Naive thymus-derived CD4-positive, alpha-beta T cell (primary cell): Measurements from ENCODE around the gene NOTCH4. TPM values are rescaled to one million over a fixed set of nuclear protein-coding genes. Genes with fewer than 3 reads are reported as not detected.
"Not testable (repeated sequence)": the region's sequence is repeated elsewhere in the genome, so short reads cannot be mapped to it uniquely, and the experiment has no call there.

Experiments used
- ATAC-seq: fragments of 150-1000 bp; cut with Tn5 transposase; 2 replicates; pipeline ENCODE4 v1.10.0; 2021; ENCODE audit warnings: mild to moderate bottlenecking, moderate library complexity
- CTCF ChIA-PET: fragments of 350-600 bp; sonication (Branson Sonifier 250); formaldehyde crosslinking; loops from one replicate; lab custom pipeline; 2021; ENCODE audit warnings: antibody characterized with exemption; lab: Charles Lee
- POLR2A ChIA-PET: fragments of 350-600 bp; sonication (Branson Sonifier 250); formaldehyde crosslinking; loops from one replicate; lab custom pipeline; 2021; ENCODE audit warnings: antibody characterized with exemption, inconsistent platforms; lab: Charles Lee
- DNase-seq, 9 donors: peaks; one replicate each; pipeline versions ENCODE4 v3.0.0 to v3.0.0-alpha.2; 2020 to 2022; ENCODE audit warnings: mixed read lengths in 1 of 9
- H3K27ac ChIP-seq: one replicate; pipeline ENCODE4 v1.7.0; 2013; ENCODE audit warnings: mild to moderate bottlenecking, low read depth, low read length, moderate library complexity
- H3K27me3 ChIP-seq, 2 donors: one replicate each; pipeline ENCODE4 v1.7.0; 2013; ENCODE audit warnings: low read length in 2 of 2, mild to moderate bottlenecking in 2 of 2, moderate library complexity in 2 of 2; ENCODE audit not compliant: control insufficient read depth in 2 of 2, insufficient read depth in 2 of 2
- H3K36me3 ChIP-seq, 3 experiments: 1 replicate in 2 of 3; 2 replicates in 1 of 3; pipeline ENCODE4 v1.7.0; 2013; ENCODE audit warnings: low read length in 3 of 3, mild to moderate bottlenecking in 3 of 3, moderate library complexity in 1 of 3; ENCODE audit not compliant: insufficient read depth in 3 of 3, control insufficient read depth in 2 of 3
- H3K4me1 ChIP-seq, 2 donors: one replicate each; pipeline ENCODE4 v1.7.0; 2013; ENCODE audit warnings: low read length in 2 of 2, mild to moderate bottlenecking in 2 of 2, moderate library complexity in 1 of 2; ENCODE audit not compliant: control insufficient read depth in 2 of 2, insufficient read depth in 2 of 2
- H3K4me3 ChIP-seq: 2 replicates; pipeline ENCODE4 v1.7.0; 2013; ENCODE audit warnings: mild to moderate bottlenecking, low read length
- H3K9me3 ChIP-seq, 3 experiments: 1 replicate in 2 of 3; 2 replicates in 1 of 3; pipeline ENCODE4 v1.7.0; 2013; ENCODE audit warnings: low read length in 3 of 3; ENCODE audit not compliant: control insufficient read depth in 2 of 3
- H3K27ac Mint-ChIP-seq, 9 donors: one replicate each; pipeline ENCODE4 v1.8.0; 2020 to 2022; ENCODE audit warnings: mixed read lengths in 9 of 9, mild to moderate bottlenecking in 8 of 9, moderate library complexity in 5 of 9, inconsistent platforms in 2 of 9
- H3K27me3 Mint-ChIP-seq, 5 donors: one replicate each; pipeline ENCODE4 v1.8.0; 2021 to 2022; ENCODE audit warnings: mixed read lengths in 5 of 5, mild to moderate bottlenecking in 1 of 5
- H3K36me3 Mint-ChIP-seq, 5 donors: one replicate each; pipeline ENCODE4 v1.8.0; 2020 to 2022; ENCODE audit warnings: mixed read lengths in 5 of 5, mild to moderate bottlenecking in 3 of 5, inconsistent platforms in 1 of 5
- H3K4me1 Mint-ChIP-seq, 7 donors: one replicate each; pipeline ENCODE4 v1.8.0; 2020 to 2022; ENCODE audit warnings: mixed read lengths in 7 of 7, mild to moderate bottlenecking in 3 of 7, inconsistent platforms in 1 of 7
- H3K4me3 Mint-ChIP-seq, 10 donors: one replicate each; pipeline ENCODE4 v1.8.0; 2020 to 2022; ENCODE audit warnings: mild to moderate bottlenecking in 10 of 10, mixed read lengths in 10 of 10, moderate library complexity in 6 of 10, inconsistent platforms in 2 of 10
- H3K9me3 Mint-ChIP-seq, 11 donors: one replicate each; pipeline ENCODE4 v1.8.0; 2020 to 2022; ENCODE audit warnings: mixed read lengths in 11 of 11, mild to moderate bottlenecking in 4 of 11, inconsistent platforms in 1 of 11, moderate library complexity in 1 of 11
- intact Hi-C, 2 donors: fragments of 100-400 bp; cut with micrococcal nuclease; formaldehyde crosslinking; loops; one replicate each; pipeline ENCODE4 v1.15.1; 2023
- polyA plus RNA-seq, 2 donors: library from polyadenylated mRNA; unstranded; fragments of 300-500 nt; fragmentation: Illumina TruSeq; gene quantifications; one replicate each; pipeline ENCODE4 v1.2.3, GENCODE V29; 2021
- total RNA-seq, 6 experiments: library from RNA in 5 of 6; stranded (reverse) in 5 of 6; gene quantifications; 1 replicate in 5 of 6; 2 replicates in 1 of 6; pipeline ENCODE4 v1.2.3 and lab custom pipeline; 2021 to 2026

The NOTCH4 gene
- total and polyA plus RNA-seq, 7 experiments from 2014 or later, result 0.27 to 4.7 (median 0.59) TPM

DNA sequence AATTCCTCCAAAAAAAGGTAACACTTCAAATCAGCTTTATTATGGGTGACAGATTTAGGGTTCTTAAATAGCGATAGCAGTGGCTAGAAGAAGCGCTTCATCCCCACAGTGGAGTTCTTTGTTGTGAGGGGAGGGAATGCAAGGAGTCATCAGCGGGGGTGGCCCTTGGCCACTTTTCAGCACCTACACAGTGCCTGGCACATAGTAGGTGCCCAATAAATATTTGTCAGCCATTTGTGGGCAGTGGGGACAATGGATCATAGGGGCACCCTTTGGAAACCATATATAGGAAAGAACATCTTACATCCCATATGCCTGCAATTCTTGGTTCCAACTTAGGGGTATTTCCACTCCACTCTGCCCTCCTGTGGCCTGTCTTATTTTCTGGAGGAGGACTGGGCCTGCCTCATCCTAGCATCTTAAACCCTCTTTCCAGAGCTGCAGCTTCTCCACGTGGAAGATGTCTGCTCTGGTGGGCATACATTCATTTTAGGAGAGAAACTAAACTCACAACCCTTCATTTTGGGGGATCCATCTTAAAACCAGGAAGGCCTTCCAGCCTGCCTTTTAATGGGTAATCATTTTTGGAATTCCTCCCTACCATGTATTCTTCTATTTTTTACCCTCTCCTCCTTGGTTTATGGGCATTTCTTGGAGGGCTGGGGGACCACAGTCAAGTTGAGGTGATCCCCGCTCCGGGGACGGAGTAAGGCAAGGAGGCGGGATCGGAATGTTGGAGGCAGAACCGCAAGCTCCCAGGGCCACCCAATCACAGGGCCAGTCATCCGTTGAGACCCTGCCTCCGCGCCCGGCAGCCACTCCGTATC lies 28.8 kb downstream of the NOTCH4 start:
- no peak for ATAC-seq
- H3K27ac Mint-ChIP-seq, result peak overlapping the region; percentile 86 to 99 (median 97)
- H3K4me3 Mint-ChIP-seq, result peak overlapping the region; percentile 89 to 99 (median 96)
- Histone ChIP-seq H3K9me3 (no peaks in the 10 kb centered on the region), H3K4me3 (peak overlapping the region; percentile 98), H3K27ac (peak overlapping the region; percentile 97), H3K27me3 (no peaks in the 10 kb centered on the region), H3K4me1 (peaks cover 20 to 29% of the 10 kb centered on the region in 2 donors), H3K36me3 (peaks cover 0 to 18% (median 0%) of the 10 kb centered on the region in 3 experiments)
- H3K9me3 Mint-ChIP-seq, result no peaks in the 10 kb centered on the region
- intact Hi-C loops, result loop anchor here (1.0 to 10.0 kb wide), 23 partner anchors 17 to 1578 kb away; partner anchors contain the start of genes EHMT2 (in 2 of the 2), HSPA1B (in 2 of the 2), PPT2 (in 2 of the 2) and PSMB8 (in 2 of the 2)
- peak in 1 of 9 donors; percentile 48 for DNase-seq
- POLR2A ChIA-PET, result interaction anchor here (0.5 to 10.6 kb wide), 18 partner anchors 8 to 777 kb away, joined by 3 to 259 read pairs (median 4); partner anchors contain the start of genes AGPAT1, ATF6B, FKBPL and RNF5
- CTCF ChIA-PET, result interaction anchor here (0.9 to 1.9 kb wide), 11 partner anchors 11 to 67 kb away, joined by 3 to 9 read pairs (median 4); partner anchors contain the start of genes ATF6B and FKBPL
- peaks cover 7 to 23% (median 8%) of the 10 kb centered on the region in 5 donors for H3K36me3 Mint-ChIP-seq
- H3K4me1 Mint-ChIP-seq, result peaks cover 24 to 40% (median 31%) of the 10 kb centered on the region in 7 donors
- no peaks in the 10 kb centered on the region for H3K27me3 Mint-ChIP-seq

DNA sequence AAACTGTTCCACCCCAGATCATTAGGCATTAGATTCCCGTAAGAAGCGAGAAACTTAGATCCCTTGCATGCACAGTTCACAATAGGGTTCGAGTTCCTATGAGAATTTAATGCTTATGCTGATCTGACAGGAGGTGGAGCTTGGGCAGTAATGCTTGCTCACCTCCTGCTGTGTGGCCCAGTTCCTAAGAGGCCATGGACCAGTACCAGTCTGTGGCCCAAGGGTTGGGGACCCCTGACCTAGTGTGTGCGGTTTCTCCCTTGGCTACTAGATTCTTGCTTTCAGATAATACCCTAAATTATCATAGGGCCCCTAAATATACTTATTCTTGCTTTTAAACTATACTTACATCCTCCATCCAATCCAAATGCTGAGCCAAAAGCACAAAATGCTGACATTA lies 29.5 kb downstream of the NOTCH4 start:
- H3K27me3 ChIP-seq, result no peaks in the 10 kb centered on the region
- H3K36me3 Mint-ChIP-seq, result peaks cover 7 to 24% (median 8%) of the 10 kb centered on the region in 5 donors
- H3K4me3 Mint-ChIP-seq, result peak overlapping the region; percentile 92 to 100 (median 98)
- peak overlapping the region; percentile 97 for H3K27ac ChIP-seq
- no peaks in the 10 kb centered on the region for H3K9me3 Mint-ChIP-seq
- CTCF ChIA-PET, result interaction anchor here (0.9 to 1.9 kb wide), 7 partner anchors 15 to 66 kb away, joined by 3 to 9 read pairs (median 4); partner anchors contain the start of genes ATF6B and FKBPL
- H3K4me3 ChIP-seq, result peak overlapping the region; percentile 94
- POLR2A ChIA-PET, result interaction anchor here (0.5 to 10.6 kb wide), 5 partner anchors 15 to 82 kb away, joined by 3 to 259 read pairs (median 9); partner anchors contain the start of genes AGPAT1, ATF6B, FKBPL and RNF5
- no peaks in the 10 kb centered on the region for H3K27me3 Mint-ChIP-seq
- ATAC-seq (no peak), DNase-seq (no peak)
- peaks cover 0 to 21% (median 0%) of the 10 kb centered on the region in 3 experiments for H3K36me3 ChIP-seq
- H3K4me1 Mint-ChIP-seq, result peaks cover 24 to 40% (median 31%) of the 10 kb centered on the region in 7 donors
- H3K4me1 ChIP-seq, result peaks cover 20 to 30% of the 10 kb centered on the region in 2 donors
- peak overlapping the region; percentile 86 to 100 (median 98) for H3K27ac Mint-ChIP-seq
- H3K9me3 ChIP-seq, result no peaks in the 10 kb centered on the region
- intact Hi-C loops, result loop anchor here (2.0 to 10.0 kb wide), 8 partner anchors 50 to 1220 kb away; partner anchors contain the start of genes B3GALT4 (in 1 of the 2), CUTA (in 1 of the 2), EHMT2 (in 1 of the 2) and HSPA1B (in 1 of the 2)

DNA sequence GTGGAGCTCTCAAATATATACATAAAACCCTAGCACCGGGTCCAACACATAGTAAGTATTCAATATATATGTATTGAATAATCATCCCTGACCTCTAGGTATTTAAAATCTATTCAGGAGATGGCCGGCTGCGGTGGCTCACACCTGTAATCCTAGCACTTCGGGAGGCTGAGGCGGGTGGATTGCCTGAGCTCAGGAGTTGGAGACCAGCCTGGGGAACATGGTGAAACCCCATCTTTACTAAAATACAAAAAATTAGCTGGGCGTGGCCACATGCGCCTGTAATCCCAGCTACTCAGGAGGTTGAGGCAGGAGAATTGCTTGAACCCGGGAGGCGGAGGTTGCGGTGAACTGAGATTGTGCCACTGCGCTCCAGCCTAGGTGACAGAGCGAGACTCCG lies 30.8 kb downstream of the NOTCH4 start:
- POLR2A ChIA-PET, result interaction anchor here (0.6 to 10.6 kb wide), 14 partner anchors 13 to 1462 kb away, joined by 3 to 259 read pairs (median 6); partner anchors contain the start of genes AGPAT1, ATF6B, BAG6 and BRD2
- DNase-seq, H3K27me3 Mint-ChIP-seq, H3K9me3 Mint-ChIP-seq, H3K9me3 ChIP-seq, ATAC-seq, H3K27me3 ChIP-seq: not testable (repeated sequence)
- intact Hi-C loops, result loop anchor here (2.0 to 10.0 kb wide), 6 partner anchors 296 to 1222 kb away; partner anchors contain the start of genes B3GALT4 (in 1 of the 2), CUTA (in 1 of the 2), EHMT2 (in 1 of the 2) and HSPA1B (in 1 of the 2)
- CTCF ChIA-PET, result interaction anchor here (0.6 to 1.6 kb wide), 8 partner anchors 10 to 1363 kb away, joined by 3 to 10 read pairs (median 4); partner anchors contain the start of gene FKBPL
- Mint-ChIP-seq H3K27ac (peak overlapping the region; percentile 84 to 100 (median 97)), H3K4me1 (peaks cover 36 to 53% (median 40%) of the 10 kb centered on the region in 7 donors), H3K4me3 (peak overlapping the region; percentile 92 to 100 (median 98)), H3K36me3 (peaks cover 7 to 32% (median 16%) of the 10 kb centered on the region in 5 donors)
- Histone ChIP-seq H3K4me1 (peaks cover 27 to 39% of the 10 kb centered on the region in 2 donors), H3K27ac (peak overlapping the region; percentile 97), H3K4me3 (peak overlapping the region; percentile 94), H3K36me3 (peaks cover 0 to 24% (median 0%) of the 10 kb centered on the region in 3 experiments)

DNA sequence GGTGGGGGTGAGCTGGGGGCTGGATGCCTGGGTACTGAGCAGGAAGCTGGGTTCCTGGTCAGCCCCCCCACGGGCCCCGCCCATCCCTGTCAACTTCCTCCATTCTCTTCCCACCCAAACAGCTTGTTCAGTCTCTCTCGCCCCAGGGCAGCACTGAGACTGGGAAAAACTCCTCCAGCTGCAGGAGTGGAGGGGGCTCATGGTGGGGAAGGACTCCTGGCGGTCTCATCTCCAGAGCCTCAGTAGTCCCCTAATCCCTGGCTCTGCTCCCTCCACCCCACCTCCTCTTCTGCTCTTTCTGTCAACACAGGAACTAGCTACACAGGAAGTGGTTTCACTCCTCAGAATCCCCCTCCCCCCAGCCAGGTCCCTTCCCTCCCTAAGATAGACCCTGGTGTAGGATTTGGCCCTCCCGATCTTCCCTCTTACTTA lies 31.2 kb downstream of the NOTCH4 start, which contains the start of gene GPSM3:
TSS of gene GPSM3 (minus strand) at position 36 of the 432 bp plus-strand sequence. CDS start 130 bp downstream, outside the sequence.
- DNase-seq (peak; percentile 39 to 81 (median 75)), ATAC-seq (no peak)
- Histone ChIP-seq H3K36me3 (peaks cover 2 to 29% (median 2%) of the 10 kb centered on the region in 3 experiments), H3K4me1 (peaks cover 32 to 39% of the 10 kb centered on the region in 2 donors), H3K9me3 (no peaks in the 10 kb centered on the region), H3K27me3 (no peaks in the 10 kb centered on the region), H3K4me3 (peak within 1 kb of the TSS; percentile 94), H3K27ac (peak within 1 kb of the TSS; percentile 97)
- H3K4me1 Mint-ChIP-seq, result peaks cover 38 to 55% (median 44%) of the 10 kb centered on the region in 7 donors
- peaks cover 8 to 33% (median 18%) of the 10 kb centered on the region in 5 donors for H3K36me3 Mint-ChIP-seq
- ChIA-PET CTCF (interaction anchor here (0.6 to 1.6 kb wide), 8 partner anchors 10 to 1363 kb away, joined by 3 to 10 read pairs (median 4); partner anchors contain the start of gene FKBPL), POLR2A (interaction anchor here (0.5 to 10.6 kb wide), 17 partner anchors 13 to 1461 kb away, joined by 3 to 259 read pairs (median 6); partner anchors contain the start of genes AGPAT1, ATF6B, BAG6 and BRD2)
- no peaks in the 10 kb centered on the region for H3K9me3 Mint-ChIP-seq
- peak within 1 kb of the TSS; percentile 84 to 100 (median 97) for H3K27ac Mint-ChIP-seq
- H3K4me3 Mint-ChIP-seq, result peak within 1 kb of the TSS; percentile 92 to 100 (median 98)
- H3K27me3 Mint-ChIP-seq, result no peaks in the 10 kb centered on the region
- intact Hi-C loops, result loop anchor here (1.0 to 10.0 kb wide), 7 partner anchors 295 to 1222 kb away; partner anchors contain the start of genes B3GALT4 (in 1 of the 2), CUTA (in 1 of the 2), DDX39B (in 1 of the 2) and EHMT2 (in 1 of the 2)

DNA sequence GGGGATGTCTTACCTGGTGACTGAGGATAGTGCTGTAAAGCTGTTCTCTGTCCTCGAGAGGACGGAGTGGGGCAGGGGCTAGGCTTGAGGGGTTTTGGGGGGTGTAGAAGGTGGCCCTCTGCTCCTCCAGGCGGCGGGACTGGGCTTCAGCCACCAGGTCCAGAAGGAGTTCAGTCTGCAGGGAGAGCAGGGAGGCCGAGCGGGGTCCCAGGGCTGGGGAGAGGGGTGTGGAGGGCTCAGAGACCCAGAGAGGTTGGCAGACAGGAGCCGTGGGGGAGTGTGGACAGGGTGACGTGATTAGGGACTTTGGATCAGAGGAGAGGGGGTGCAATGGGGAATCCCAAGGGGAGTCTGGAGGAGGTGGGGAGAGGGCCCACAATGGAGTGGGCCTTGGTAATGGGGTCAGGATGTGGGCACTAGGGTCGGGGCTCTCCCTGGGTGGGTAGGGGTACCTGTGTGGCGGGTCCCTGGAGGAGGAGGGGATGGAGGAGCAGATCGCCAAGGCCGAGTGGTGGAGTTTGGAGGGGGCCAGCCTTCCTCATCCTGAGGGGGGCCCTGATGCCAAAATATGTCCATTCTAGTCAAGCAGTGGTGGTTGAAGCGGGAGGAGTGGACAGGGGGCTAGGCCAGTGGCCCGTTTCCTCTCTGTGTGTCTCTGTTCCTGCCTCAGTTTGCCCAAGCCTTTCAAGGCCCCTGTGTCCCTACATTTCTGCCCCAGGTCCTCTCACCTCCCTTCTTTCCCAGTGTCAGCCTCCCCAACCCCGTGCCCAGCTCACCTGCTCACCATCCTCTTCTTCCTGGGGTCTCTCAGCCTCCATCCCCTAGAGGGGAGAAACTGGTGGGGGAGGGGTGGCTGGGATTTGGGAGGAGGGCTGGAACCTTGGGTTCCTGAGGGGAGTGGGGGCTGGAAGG lies 31.9 kb downstream of the NOTCH4 start:
- H3K36me3 ChIP-seq, result peaks cover 9 to 36% (median 9%) of the 10 kb centered on the region in 3 experiments
- no peaks in the 10 kb centered on the region for H3K27me3 ChIP-seq
- no peaks in the 10 kb centered on the region for H3K9me3 ChIP-seq
- H3K9me3 Mint-ChIP-seq, result no peaks in the 10 kb centered on the region
- H3K4me3 Mint-ChIP-seq, result peak overlapping the region; percentile 92 to 100 (median 98)
- H3K4me3 ChIP-seq, result peak overlapping the region; percentile 94
- H3K27me3 Mint-ChIP-seq, result no peaks in the 10 kb centered on the region
- CTCF ChIA-PET, result interaction anchor here (0.7 to 1.6 kb wide), 7 partner anchors 9 to 73 kb away, joined by 3 to 10 read pairs (median 5); partner anchors contain the start of gene FKBPL
- POLR2A ChIA-PET, result interaction anchor here (0.5 to 10.6 kb wide), 17 partner anchors 12 to 780 kb away, joined by 3 to 259 read pairs (median 5); partner anchors contain the start of genes AGPAT1, ATF6B, BAG6 and BRD2
- H3K4me1 ChIP-seq, result peaks cover 39% of the 10 kb centered on the region in 2 donors
- H3K4me1 Mint-ChIP-seq, result peaks cover 45 to 59% (median 50%) of the 10 kb centered on the region in 7 donors
- peaks cover 12 to 40% (median 23%) of the 10 kb centered on the region in 5 donors for H3K36me3 Mint-ChIP-seq
- DNase-seq, result peak in 2 of 9 donors; percentile 13 to 53
- H3K27ac Mint-ChIP-seq, result peak overlapping the region; percentile 84 to 100 (median 97)
- peak overlapping the region; percentile 97 for H3K27ac ChIP-seq
- no peak for ATAC-seq
- intact Hi-C loops, result loop anchor here (1.0 to 10.0 kb wide), 8 partner anchors 73 to 1223 kb away; partner anchors contain the start of genes B3GALT4 (in 1 of the 2), CUTA (in 1 of the 2), DDX39B (in 1 of the 2) and EHMT2 (in 1 of the 2)
